ENCODE measurements around the gene LCN12.

- TF ChIP-seq, protein P1, sequence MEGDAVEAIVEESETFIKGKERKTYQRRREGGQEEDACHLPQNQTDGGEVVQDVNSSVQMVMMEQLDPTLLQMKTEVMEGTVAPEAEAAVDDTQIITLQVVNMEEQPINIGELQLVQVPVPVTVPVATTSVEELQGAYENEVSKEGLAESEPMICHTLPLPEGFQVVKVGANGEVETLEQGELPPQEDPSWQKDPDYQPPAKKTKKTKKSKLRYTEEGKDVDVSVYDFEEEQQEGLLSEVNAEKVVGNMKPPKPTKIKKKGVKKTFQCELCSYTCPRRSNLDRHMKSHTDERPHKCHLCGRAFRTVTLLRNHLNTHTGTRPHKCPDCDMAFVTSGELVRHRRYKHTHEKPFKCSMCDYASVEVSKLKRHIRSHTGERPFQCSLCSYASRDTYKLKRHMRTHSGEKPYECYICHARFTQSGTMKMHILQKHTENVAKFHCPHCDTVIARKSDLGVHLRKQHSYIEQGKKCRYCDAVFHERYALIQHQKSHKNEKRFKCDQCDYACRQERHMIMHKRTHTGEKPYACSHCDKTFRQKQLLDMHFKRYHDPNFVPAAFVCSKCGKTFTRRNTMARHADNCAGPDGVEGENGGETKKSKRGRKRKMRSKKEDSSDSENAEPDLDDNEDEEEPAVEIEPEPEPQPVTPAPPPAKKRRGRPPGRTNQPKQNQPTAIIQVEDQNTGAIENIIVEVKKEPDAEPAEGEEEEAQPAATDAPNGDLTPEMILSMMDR (IDR thresholded peaks at IDR 0.05), result no peak
- no peak for TF ChIP-seq POLR2A (IDR thresholded peaks at IDR 0.05)
These were observed 49.0 kb upstream of the LCN12 start for GRCh38 chr9:136903041-136903554.
